IPS-18a (cell line): ENCODE results near the gene MRPS2.
"Not testable (repeated sequence)": the region's sequence is repeated elsewhere in the genome, so short reads cannot be mapped to it uniquely, and the experiment has no call there.

Experiments
- H3K27ac ChIP-seq: one replicate; pipeline ENCODE4 v1.5.1; 2013; ENCODE audit warnings: low read length
- H3K27me3 ChIP-seq: one replicate; pipeline ENCODE4 v1.6.1; 2013; ENCODE audit warnings: mild to moderate bottlenecking, low read length; ENCODE audit not compliant: control insufficient read depth, insufficient read depth
- H3K36me3 ChIP-seq: one replicate; pipeline ENCODE4 v1.6.1; 2013; ENCODE audit warnings: low read depth, low read length; ENCODE audit not compliant: control insufficient read depth
- H3K4me1 ChIP-seq: one replicate; pipeline ENCODE4 v1.6.1; 2013; ENCODE audit warnings: low read depth, low read length; ENCODE audit not compliant: control insufficient read depth
- H3K4me3 ChIP-seq: one replicate; pipeline ENCODE4 v1.5.1; 2013; ENCODE audit warnings: low read length
- H3K9ac ChIP-seq: one replicate; pipeline ENCODE4 v1.6.1; 2013; ENCODE audit warnings: mild to moderate bottlenecking, low read length, moderate library complexity
- H3K9me3 ChIP-seq: one replicate; pipeline ENCODE4 v1.6.1; 2013; ENCODE audit warnings: low read depth, low read length; ENCODE audit not compliant: control insufficient read depth

The MRPS2 gene

GRCh38 chr9:135513351-135513846 is 12.9 kb downstream of the MRPS2 start:
- H3K36me3 ChIP-seq = no peaks in the 10 kb centered on the region
- no peaks in the 10 kb centered on the region for H3K4me1 ChIP-seq
- H3K9ac ChIP-seq = no peak overlapping the region
- no peaks in the 10 kb centered on the region for H3K27me3 ChIP-seq
- H3K27ac ChIP-seq = no peak overlapping the region
- H3K4me3 ChIP-seq = no peak overlapping the region
- H3K9me3 ChIP-seq = no peaks in the 10 kb centered on the region

GRCh38 chr9:135513906-135514305 is 13.4 kb downstream of the MRPS2 start:
- not testable (repeated sequence) for H3K27ac ChIP-seq, H3K36me3 ChIP-seq, H3K4me3 ChIP-seq, H3K27me3 ChIP-seq, H3K4me1 ChIP-seq, H3K9ac ChIP-seq, H3K9me3 ChIP-seq

GRCh38 chr9:135514342-135515082 is 14.0 kb downstream of the MRPS2 start:
- Histone ChIP-seq H3K9me3 (no peaks in the 10 kb centered on the region), H3K4me3 (no peak overlapping the region), H3K27ac (no peak overlapping the region), H3K9ac (no peak overlapping the region), H3K27me3 (no peaks in the 10 kb centered on the region), H3K36me3 (no peaks in the 10 kb centered on the region), H3K4me1 (no peaks in the 10 kb centered on the region)

DNA sequence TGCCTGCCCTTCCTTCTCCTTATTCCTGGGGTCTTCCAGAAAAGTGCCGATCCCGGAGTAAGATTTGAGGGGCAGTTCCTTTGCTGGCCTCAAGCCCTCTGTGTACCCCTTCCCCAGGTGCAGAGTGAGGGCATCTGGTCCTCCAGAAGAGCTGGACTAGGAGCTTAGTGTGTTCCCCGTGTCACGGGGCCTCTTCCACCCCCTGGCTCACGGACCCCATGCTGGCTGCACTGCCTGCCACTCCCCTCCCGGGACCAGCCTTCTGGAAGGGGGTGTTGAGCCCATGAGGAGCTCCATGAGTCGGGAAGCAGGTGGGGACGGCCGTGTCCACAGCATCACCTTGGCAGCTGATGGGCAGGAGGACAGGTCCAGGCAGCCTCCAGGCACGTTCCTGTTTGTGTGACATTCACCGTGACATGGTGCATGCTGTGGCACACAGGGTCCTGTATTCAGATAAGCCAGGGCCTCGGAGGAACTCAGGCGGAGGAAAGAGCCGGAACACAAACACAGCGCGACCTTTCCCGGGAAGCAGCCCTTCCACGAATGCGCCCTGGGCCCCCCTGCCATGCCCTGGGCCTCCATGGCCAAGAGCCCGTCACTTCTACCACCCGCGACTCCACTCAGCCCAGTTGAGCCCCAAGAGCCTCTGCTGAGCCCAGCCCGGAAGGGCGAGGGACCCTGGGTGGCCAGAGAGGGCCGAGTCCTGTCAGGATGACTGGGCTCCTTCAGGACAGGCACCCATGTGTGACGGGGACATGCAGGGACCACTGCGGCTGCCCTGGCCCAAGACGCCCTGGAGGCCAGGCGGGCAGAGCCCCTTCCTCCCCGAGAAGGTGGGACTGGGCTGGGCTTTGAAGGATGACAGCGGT is 14.8 kb downstream of the MRPS2 start:
- no peaks in the 10 kb centered on the region for H3K9me3 ChIP-seq
- H3K27me3 ChIP-seq = no peaks in the 10 kb centered on the region
- H3K4me1 ChIP-seq = no peaks in the 10 kb centered on the region
- no peak overlapping the region for H3K9ac ChIP-seq
- no peak overlapping the region for H3K4me3 ChIP-seq
- no peaks in the 10 kb centered on the region for H3K36me3 ChIP-seq
- H3K27ac ChIP-seq = no peak overlapping the region

DNA sequence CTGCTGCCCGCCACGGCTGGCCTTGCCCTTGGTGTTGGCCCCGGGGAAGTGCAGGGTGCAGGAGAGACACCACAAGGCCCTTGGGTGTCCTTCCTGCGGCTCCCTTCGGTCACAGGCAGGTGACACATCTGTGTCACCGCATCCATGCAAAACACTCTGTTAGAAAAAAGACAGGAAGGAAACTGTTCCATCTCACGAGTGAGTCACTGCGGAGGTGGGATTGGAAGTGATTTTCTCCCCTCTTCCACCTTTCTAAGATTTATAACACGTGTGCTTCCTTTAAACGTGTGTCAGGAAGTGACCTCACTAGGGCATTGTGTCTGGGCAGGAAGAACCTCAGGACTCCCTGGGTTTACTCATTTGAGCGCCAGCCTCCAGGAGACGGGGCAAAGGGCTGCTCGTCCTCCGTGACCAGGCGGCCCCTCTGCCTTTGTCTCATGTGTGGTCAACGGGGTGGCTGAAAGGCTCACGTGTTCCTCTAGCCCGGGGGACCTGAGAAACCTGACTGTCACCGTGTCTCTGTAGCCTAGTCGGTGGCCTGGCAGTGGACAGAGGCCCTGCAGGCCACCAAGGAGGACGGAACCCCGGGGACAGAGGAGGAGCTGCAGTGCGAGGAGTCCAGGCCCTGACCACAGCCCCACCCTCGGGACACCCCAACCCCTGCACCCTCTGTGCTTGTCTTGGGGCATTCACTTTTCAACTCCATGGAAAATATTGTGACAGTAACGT is 15.8 kb downstream of the MRPS2 start:
- Histone ChIP-seq H3K27ac (no peak overlapping the region), H3K4me3 (no peak overlapping the region), H3K9me3 (no peaks in the 10 kb centered on the region), H3K27me3 (no peaks in the 10 kb centered on the region), H3K36me3 (no peaks in the 10 kb centered on the region), H3K4me1 (no peaks in the 10 kb centered on the region), H3K9ac (no peak overlapping the region)

- H3K9ac ChIP-seq = no peak overlapping the region
- H3K9me3 ChIP-seq = no peaks in the 10 kb centered on the region
- no peaks in the 10 kb centered on the region for H3K4me1 ChIP-seq
- no peaks in the 10 kb centered on the region for H3K36me3 ChIP-seq
- H3K27me3 ChIP-seq = no peaks in the 10 kb centered on the region
- no peak overlapping the region for H3K27ac ChIP-seq
- H3K4me3 ChIP-seq = no peak overlapping the region
These were observed 16.9 kb downstream of the MRPS2 start for GRCh38 chr9:135517407-135517822.

DNA sequence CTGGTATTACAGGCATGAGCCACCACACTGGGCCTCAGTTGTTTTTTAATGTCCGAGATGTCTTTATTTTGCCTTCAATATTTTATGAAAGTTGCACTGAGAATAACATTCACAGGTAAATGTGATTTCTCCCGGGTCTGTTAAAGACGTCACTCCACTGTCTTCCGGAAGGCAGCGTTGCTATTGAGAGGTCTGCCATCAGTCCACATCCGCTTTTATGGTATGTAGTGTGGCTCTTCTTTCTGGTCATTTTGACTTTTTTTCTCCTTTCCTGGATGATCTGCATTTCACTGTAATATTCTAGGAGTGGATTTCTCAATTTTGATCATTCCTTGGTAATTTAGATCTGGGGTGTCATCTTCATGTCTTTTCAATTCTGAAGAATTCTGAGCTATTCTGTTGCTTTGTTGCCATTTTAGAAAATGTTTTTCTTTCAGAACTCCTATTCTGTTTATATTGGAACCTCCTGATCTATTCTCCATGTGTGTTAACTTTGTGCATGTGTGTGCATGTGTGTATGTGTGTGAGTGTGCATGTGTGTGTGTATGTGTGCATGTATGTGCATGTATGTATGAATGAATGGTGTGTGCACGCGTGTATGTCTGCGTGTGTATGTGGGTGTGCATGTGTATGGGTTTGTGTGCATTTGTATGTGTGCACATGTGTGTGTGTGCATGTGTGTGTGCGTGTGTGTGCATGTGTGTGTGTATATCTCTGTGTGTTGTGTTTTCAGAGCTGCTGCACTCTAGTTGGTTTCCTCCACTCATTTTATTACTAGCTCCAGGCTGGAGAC is 18.9 kb downstream of the MRPS2 start:
- no peaks in the 10 kb centered on the region for H3K27me3 ChIP-seq
- no peak overlapping the region for H3K9ac ChIP-seq
- H3K4me3 ChIP-seq = no peak overlapping the region
- no peak overlapping the region for H3K27ac ChIP-seq
- no peaks in the 10 kb centered on the region for H3K9me3 ChIP-seq
- no peaks in the 10 kb centered on the region for H3K36me3 ChIP-seq
- H3K4me1 ChIP-seq = no peaks in the 10 kb centered on the region

- Histone ChIP-seq H3K9ac (no peak within 1 kb of the TSS), H3K27me3 (no peaks in the 10 kb centered on the region), H3K4me3 (no peak within 1 kb of the TSS), H3K9me3 (no peaks in the 10 kb centered on the region), H3K36me3 (no peaks in the 10 kb centered on the region), H3K27ac (no peak within 1 kb of the TSS), H3K4me1 (no peaks in the 10 kb centered on the region)
These were observed 20.6 kb downstream of the MRPS2 start, which contains the start of gene LCN1 for GRCh38 chr9:135520916-135521607. Gene LCN1 (plus strand): TSS chr9:135521440. CDS start chr9:135521498, 58 bp downstream.

GRCh38 chr9:135521608-135522095 is 21.2 kb downstream of the MRPS2 start:
- no peak overlapping the region for H3K9ac ChIP-seq
- H3K4me3 ChIP-seq = no peak overlapping the region
- H3K4me1 ChIP-seq = no peaks in the 10 kb centered on the region
- H3K27ac ChIP-seq = no peak overlapping the region
- no peaks in the 10 kb centered on the region for H3K27me3 ChIP-seq
- H3K36me3 ChIP-seq = no peaks in the 10 kb centered on the region
- H3K9me3 ChIP-seq = no peaks in the 10 kb centered on the region

DNA sequence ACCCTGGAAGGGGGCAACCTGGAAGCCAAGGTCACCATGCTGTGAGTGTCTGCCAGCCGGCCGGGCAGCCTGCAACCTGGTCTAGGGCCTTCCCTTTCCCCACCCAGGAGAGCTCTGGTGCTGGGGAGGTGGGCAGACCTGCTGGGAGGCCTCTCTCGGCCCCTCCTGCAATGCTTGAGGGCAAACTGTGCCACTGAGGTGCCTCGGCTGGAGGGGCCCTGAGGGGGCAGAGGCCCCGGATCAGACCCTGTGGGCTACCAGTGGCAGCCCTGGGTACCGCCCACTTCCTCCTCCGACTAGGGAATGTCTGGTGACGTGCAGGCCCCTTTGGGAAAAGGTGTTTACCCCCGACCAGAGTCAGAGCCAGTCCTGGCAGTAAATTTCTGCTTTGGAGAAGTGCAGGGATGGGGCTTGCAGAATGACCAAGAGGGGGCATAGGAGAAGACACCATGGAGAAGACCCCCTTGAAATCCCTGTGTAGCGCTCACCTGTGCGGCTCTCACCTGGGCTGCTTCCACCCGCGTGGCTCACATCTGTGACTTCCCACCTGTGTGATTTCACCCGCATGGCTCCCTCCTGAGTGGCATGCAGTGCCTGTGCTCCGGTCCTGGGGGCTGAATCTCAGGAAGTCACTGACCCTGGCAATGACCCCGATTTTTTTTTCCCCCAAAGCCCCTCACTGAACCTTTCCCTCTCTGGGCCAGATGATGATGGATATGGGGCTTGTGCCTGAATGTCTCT is 21.8 kb downstream of the MRPS2 start:
- Histone ChIP-seq H3K27me3 (no peaks in the 10 kb centered on the region), H3K36me3 (no peaks in the 10 kb centered on the region), H3K27ac (no peak overlapping the region), H3K4me1 (peaks cover 5% of the 10 kb centered on the region), H3K4me3 (no peak overlapping the region), H3K9me3 (no peaks in the 10 kb centered on the region), H3K9ac (no peak overlapping the region)
